Osteoblast (primary cell): ENCODE measurements around the gene TBCA. TPM values are rescaled to one million over a fixed set of nuclear protein-coding genes. Genes with fewer than 3 reads are reported as not detected.

Experiments
- DNase-seq: peaks from one replicate; pipeline ENCODE4 v3.0.0; 2011; ENCODE audit warnings: low spot score, mixed read lengths; ENCODE audit not compliant: insufficient read length; ENCODE audit errors: missing footprints
- H2AFZ ChIP-seq: 2 replicates; pipeline ENCODE4 v1.6.0; 2011; ENCODE audit warnings: mild to moderate bottlenecking, low read length
- H3K27ac ChIP-seq: 2 replicates; pipeline ENCODE4 v1.5.1; 2011; ENCODE audit warnings: mild to moderate bottlenecking, low read depth, low read length, moderate library complexity
- H3K27me3 ChIP-seq: 2 replicates; pipeline ENCODE4 v1.6.0; 2012; ENCODE audit warnings: mild to moderate bottlenecking, control low read depth, inconsistent platforms, low read length, moderate library complexity; ENCODE audit not compliant: insufficient read depth
- H3K36me3 ChIP-seq: 2 replicates; pipeline ENCODE4 v1.5.1; 2011; ENCODE audit warnings: mild to moderate bottlenecking, low read length, control low read depth, moderate library complexity; ENCODE audit not compliant: insufficient read depth
- H3K4me1 ChIP-seq: 2 replicates; pipeline ENCODE4 v1.5.1; 2011; ENCODE audit warnings: mild to moderate bottlenecking, low read length, control low read depth, moderate library complexity; ENCODE audit not compliant: insufficient read depth
- H3K4me2 ChIP-seq: 2 replicates; pipeline ENCODE4 v1.6.0; 2011; ENCODE audit warnings: mild to moderate bottlenecking, low read length; ENCODE audit not compliant: insufficient read depth
- H3K4me3 ChIP-seq: fragments of 200-600 bp; sonication (generic); 3 replicates; pipeline ENCODE4 v1.5.1; 2012; ENCODE audit warnings: mild to moderate bottlenecking, low read length, inconsistent platforms; ENCODE audit not compliant: insufficient read depth
- H3K79me2 ChIP-seq: 2 replicates; pipeline ENCODE4 v1.6.0; 2012; ENCODE audit warnings: mild to moderate bottlenecking, low read length, control low read depth, inconsistent platforms; ENCODE audit not compliant: insufficient read depth
- H3K9me3 ChIP-seq: 2 replicates; pipeline ENCODE4 v1.5.1; 2011; ENCODE audit warnings: low read depth, low read length, control low read depth
- H4K20me1 ChIP-seq: 2 replicates; pipeline ENCODE4 v1.6.0; 2012; ENCODE audit warnings: mild to moderate bottlenecking, low read length, control low read depth; ENCODE audit not compliant: insufficient read depth
- CTCF ChIP-seq: IDR thresholded peaks from 2 replicates; pipeline ENCODE4 v1.5.1; 2011; ENCODE audit warnings: mild to moderate bottlenecking, low read depth, low read length, moderate library complexity; ENCODE audit errors: extremely low read depth
- total RNA-seq: library from RNA; depleted of rRNA; stranded (reverse); fragments of >200 nt; gene quantifications from 2 replicates; pipeline ENCODE4 v1.2.3, GENCODE V29; 2012

TBCA gene
- total RNA-seq, 1 donor, result 113 TPM

GRCh38 chr5:77743181-77743580 is 33.0 kb downstream of the TBCA start:
- Histone ChIP-seq H3K4me2 (no peak overlapping the region), H4K20me1 (peaks cover 47% of the 10 kb centered on the region), H3K27ac (no peak overlapping the region), H3K27me3 (no peaks in the 10 kb centered on the region), H3K36me3 (no peaks in the 10 kb centered on the region), H3K9me3 (no peaks in the 10 kb centered on the region), H3K4me1 (no peaks in the 10 kb centered on the region), H3K4me3 (no peak overlapping the region), H3K79me2 (peaks cover 92% of the 10 kb centered on the region), H2AFZ (no peak overlapping the region)
- TF ChIP-seq CTCF, result no peak
- DNase-seq, result no peak

- peaks cover 45% of the 10 kb centered on the region for H4K20me1 ChIP-seq
Measured at GRCh38 chr5:77741608-77742007, 34.5 kb downstream of the TBCA start.

GRCh38 chr5:77734885-77735284 is 41.3 kb downstream of the TBCA start:
- Histone ChIP-seq H3K4me1 (no peaks in the 10 kb centered on the region), H3K4me2 (no peak overlapping the region), H3K27me3 (no peaks in the 10 kb centered on the region), H4K20me1 (peaks cover 56% of the 10 kb centered on the region), H3K4me3 (no peak overlapping the region), H3K9me3 (no peaks in the 10 kb centered on the region), H3K79me2 (peaks cover 92% of the 10 kb centered on the region), H2AFZ (no peak overlapping the region), H3K36me3 (no peaks in the 10 kb centered on the region), H3K27ac (no peak overlapping the region)
- DNase-seq, result no peak
- no peak for TF ChIP-seq CTCF

More at GRCh38 chr5:77741608-77742007, 34.5 kb downstream of the TBCA start:
- Histone ChIP-seq H3K4me3 (no peak overlapping the region), H3K4me2 (no peak overlapping the region), H3K79me2 (peaks cover 92% of the 10 kb centered on the region), H3K36me3 (no peaks in the 10 kb centered on the region), H3K27ac (no peak overlapping the region), H2AFZ (no peak overlapping the region), H3K4me1 (no peaks in the 10 kb centered on the region), H3K27me3 (no peaks in the 10 kb centered on the region), H3K9me3 (no peaks in the 10 kb centered on the region)
- DNase-seq, result no peak
- no peak for TF ChIP-seq CTCF

- H3K4me2 ChIP-seq, result no peak overlapping the region
- TF ChIP-seq CTCF, result no peak
- no peaks in the 10 kb centered on the region for H3K9me3 ChIP-seq
- H3K4me3 ChIP-seq, result no peak overlapping the region
- no peaks in the 10 kb centered on the region for H3K36me3 ChIP-seq
- DNase-seq, result no peak
- no peaks in the 10 kb centered on the region for H3K4me1 ChIP-seq
- peaks cover 92% of the 10 kb centered on the region for H3K79me2 ChIP-seq
- H3K27me3 ChIP-seq, result no peaks in the 10 kb centered on the region
- no peak overlapping the region for H3K27ac ChIP-seq
- H4K20me1 ChIP-seq, result peaks cover 47% of the 10 kb centered on the region
- no peak overlapping the region for H2AFZ ChIP-seq
Measured at GRCh38 chr5:77733130-77733529, 43.0 kb downstream of the TBCA start.
